HG03439 (cell line): ENCODE measurements around the gene ANKS1A.
"Not testable (repeated sequence)": the region's sequence is repeated elsewhere in the genome, so short reads cannot be mapped to it uniquely, and the experiment has no call there.

Experiments
- ATAC-seq: cut with Tn5 transposase; IDR thresholded peaks from one replicate; pipeline ENCODE4 v1.9.1; 2021; ENCODE audit warnings: mild to moderate bottlenecking, moderate library complexity; ENCODE audit not compliant: unreplicated experiment

The ANKS1A gene

GRCh38 chr6:35092362-35093117 lies 203.5 kb downstream of the ANKS1A start:
- ATAC-seq = no peak

GRCh38 chr6:35093118-35093445 lies 204.0 kb downstream of the ANKS1A start:
- no peak for ATAC-seq

GRCh38 chr6:35093783-35094182 lies 204.7 kb downstream of the ANKS1A start:
- ATAC-seq = no peak

- ATAC-seq = no peak
These were observed 205.1 kb downstream of the ANKS1A start for GRCh38 chr6:35094183-35094582.

- ATAC-seq = no peak
These were observed 207.2 kb downstream of the ANKS1A start for GRCh38 chr6:35096129-35096862.

DNA sequence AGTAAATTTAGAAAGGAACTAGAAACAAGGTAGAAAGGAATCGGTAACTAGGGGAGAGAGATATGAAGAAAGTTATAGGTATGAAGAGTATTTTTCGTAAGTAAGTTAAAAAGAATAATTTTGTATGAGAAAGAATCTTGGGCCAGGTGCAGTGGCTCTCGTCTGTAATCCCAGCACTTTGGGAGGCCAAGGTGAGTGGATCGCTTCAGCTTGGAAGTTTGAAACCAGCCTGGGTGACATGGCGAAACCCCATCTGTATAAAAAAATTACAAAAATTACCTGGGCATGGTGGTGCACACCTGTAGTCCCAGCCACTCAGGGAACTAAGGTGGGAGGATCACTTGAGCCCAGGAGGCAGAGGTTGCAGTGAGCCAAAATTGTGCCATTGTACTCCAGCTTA lies 210.1 kb downstream of the ANKS1A start:
- no peak for ATAC-seq

- ATAC-seq = no peak
These were observed 216.0 kb downstream of the ANKS1A start for GRCh38 chr6:35105078-35105477.

DNA sequence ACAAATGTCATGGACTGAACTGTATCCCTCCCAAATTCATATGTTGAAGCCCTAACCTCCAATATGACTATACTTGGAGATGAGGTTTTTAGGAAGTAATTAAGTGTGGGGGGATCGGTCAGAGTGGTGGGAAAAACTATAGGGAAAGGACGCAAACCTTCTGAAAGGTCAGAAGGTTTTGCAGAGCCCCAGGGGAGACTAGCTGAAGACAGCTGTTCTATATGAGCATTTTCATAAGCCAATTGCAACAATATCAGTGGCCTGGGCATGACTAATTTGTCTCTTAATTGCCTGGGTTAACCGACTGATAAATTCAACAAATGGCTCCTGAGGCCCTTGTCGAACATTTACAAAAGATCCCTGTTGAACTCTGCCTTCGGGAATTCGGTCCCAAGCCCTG lies 217.0 kb downstream of the ANKS1A start:
- not testable (repeated sequence) for ATAC-seq

DNA sequence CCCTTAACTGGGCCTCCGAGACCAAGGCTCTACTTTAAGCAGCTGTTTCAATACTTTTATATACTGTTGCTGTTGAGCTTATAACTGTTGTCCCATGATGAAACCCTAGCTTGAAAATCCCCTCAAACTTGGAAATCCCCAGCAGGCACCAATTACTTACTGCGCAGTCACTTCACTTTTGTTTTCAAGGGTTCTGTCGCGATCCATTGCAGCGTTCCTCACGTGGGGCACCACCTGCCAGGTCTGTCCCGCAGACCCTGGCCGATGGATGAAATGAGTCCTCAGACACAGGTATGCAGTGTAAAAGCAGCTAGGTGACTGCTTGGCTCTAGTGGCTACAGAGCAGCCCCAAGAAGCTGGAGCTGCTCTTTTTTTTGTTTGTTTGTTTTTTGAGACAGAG lies 218.2 kb downstream of the ANKS1A start:
- not testable (repeated sequence) for ATAC-seq

- not testable (repeated sequence) for ATAC-seq
These were observed 218.7 kb downstream of the ANKS1A start for GRCh38 chr6:35107761-35108160.

DNA sequence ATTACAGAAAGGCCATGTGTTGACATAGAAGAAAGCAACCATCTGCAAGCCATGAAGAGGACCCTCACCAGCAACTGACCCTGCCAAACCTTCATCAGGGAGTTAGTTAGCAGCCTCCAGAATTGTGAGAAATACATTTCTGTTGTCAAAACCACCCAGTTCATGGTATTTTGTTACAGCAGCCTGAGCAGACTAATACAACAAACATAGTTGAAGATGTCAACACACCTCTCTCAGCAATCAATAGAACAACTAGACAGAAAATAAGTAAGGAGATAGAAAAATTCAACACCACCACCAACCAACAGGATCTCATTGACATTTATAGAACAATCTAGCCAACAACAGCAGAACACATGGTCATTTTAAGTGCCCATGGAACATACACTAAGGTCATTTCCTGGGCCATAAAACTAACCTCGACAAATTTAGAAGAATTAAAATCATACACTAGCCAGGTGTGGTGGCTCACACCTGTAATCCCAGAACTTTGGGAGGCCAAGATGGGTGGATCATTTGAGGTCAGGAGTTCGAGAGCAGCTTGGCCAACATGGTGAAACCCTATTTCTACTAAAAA lies 219.3 kb downstream of the ANKS1A start:
- ATAC-seq = no peak

DNA sequence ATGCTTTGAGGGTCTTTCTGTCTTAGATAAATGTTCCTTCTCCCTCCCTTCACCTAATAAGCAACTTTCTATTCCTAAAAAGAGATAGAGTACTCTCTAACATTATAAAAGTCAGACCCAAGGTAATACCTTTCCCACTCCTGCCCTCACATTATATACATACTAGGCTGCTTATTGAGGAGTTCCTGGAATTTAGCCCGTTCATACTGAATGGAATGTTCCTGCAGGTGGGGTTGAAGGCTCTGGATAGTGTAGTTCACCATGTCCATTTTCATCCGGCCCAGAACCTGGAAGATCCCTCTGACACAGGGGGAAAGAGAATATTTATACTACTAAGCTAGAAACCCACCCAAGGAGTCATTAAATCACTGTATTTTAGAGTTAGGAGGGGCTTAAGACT lies 231.7 kb downstream of the ANKS1A start:
- ATAC-seq = no peak

GRCh38 chr6:35124356-35124755 lies 235.3 kb downstream of the ANKS1A start:
- no peak for ATAC-seq

- ATAC-seq = no peak
These were observed 239.0 kb downstream of the ANKS1A start for GRCh38 chr6:35128042-35128441.

GRCh38 chr6:35128496-35128895 lies 239.4 kb downstream of the ANKS1A start:
- ATAC-seq = no peak

GRCh38 chr6:35136185-35136584 lies 247.1 kb downstream of the ANKS1A start:
- no peak for ATAC-seq

DNA sequence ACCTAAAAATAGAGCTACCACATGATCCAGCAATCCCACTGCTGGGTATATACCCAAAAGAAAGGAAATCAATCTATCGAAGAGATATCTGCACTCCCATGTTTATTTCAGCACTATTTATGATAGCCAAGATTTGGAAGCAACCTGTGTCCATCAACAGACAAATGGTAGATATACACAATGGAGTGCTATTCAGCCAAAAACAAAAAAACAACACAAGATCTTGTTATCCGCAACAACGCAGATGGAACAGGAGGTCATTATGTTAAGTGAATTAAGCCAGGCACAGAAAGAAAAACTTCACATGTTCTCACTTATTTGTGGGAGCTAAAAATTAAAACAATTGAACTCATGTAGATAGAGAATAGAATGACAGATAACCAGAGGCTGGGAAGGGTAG lies 249.1 kb downstream of the ANKS1A start:
- not testable (repeated sequence) for ATAC-seq

DNA sequence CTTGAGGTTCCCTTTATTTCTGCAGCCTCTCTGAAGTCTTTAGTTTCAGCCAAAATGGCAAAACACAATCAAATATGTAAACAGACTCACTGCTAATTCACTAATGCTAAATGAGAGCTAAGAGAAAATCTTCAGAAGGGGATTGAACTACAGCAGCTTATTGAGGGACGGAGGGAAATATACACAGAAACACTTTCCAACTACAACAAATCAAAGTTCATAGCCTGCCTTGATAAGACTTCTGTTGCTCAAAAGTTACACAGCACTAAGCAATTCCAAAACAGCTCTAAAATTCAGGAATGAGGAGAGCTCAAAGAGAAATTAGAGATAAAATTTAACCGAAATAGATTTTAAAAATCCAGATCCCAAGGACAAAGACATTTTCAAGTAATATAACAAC lies 250.4 kb downstream of the ANKS1A start:
- no peak for ATAC-seq

DNA sequence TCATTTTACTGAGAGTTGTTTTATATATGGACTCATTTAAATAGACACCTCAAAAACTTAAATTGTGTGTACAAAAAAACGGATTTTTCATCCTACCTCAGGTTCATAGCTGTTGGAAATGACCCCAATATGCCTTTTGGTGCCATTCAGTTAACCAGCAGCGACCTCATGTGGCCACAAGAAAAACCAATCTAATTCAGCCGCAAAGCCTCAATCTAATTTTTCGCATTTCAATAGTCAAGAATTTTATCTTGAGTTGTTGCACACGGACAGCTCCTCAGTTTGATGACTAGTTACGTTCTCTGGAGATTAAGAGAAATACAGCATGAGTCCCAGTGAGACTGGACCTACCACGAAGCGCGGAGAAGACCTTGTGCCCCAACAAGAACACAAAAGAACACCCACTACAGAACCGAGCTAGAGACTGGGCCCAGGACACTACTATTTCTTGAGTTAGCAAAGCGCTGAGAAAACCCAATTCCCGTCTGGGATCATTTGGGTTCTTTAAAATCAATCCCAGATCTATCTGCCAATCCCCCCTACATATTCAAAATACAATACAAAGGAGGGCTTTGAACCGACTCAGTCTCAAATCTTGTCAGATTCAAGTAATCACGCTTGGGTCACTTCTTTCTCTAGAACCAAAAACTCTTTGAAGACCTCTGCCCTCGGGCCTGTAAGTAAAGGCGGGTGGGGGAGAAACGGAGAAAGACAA lies 251.0 kb downstream of the ANKS1A start:
- no peak for ATAC-seq

DNA sequence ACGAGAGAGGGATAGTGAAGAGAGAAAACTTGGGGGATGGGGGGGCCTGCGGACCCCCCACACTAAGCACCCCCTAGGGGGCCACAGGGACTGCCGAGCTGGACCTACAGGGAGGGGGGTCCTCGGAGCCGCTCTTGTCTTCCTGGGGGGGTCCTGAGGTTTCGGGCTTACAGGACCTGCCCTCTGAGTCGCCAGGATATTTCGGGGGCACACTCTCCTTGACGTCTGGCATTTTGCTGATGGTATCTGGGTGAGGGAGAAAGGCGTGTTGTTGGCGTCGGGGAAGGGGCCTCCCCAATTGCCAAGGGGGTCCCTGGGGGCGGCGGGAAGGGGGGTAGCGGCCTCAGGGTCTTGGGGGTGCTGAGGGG lies 251.6 kb downstream of the ANKS1A start:
- no peak for ATAC-seq
